ENCODE data around the gene ETV4. TPM values are rescaled to one million over a fixed set of nuclear protein-coding genes. Genes with fewer than 3 reads are reported as not detected.

ETV4 gene
- total and polyA plus RNA-seq, 2 of the 13 experiments (the other 11 are each of a cell fraction or from before 2014, with no cell fraction given): 128 to 330 TPM

DNA sequence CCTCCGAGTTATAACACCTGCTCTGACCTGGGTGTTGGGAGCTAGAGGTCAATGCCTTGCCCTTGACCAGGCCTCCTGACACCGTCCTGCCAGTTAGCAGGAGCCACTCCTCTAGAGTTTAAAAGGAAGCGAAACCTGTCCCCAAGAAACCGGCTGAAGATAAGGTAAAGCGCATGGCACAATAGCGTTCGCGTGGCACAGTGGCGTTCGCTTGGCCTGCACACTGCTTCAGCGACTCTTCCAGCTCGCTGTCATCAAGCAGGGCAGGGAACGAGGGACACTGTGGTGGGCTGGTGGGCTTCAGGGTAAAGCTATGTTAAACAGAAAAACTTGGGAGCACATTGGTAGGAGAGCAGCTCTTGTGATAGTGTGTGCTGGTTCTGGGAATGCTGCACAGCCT is 28.2 kb upstream of the ETV4 start (continued):
- TF ChIP-seq, protein P1, sequence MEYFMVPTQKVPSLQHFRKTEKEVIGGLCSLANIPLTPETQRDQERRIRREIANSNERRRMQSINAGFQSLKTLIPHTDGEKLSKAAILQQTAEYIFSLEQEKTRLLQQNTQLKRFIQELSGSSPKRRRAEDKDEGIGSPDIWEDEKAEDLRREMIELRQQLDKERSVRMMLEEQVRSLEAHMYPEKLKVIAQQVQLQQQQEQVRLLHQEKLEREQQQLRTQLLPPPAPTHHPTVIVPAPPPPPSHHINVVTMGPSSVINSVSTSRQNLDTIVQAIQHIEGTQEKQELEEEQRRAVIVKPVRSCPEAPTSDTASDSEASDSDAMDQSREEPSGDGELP (IDR thresholded peaks at IDR 0.05; ENCODE audit: borderline replicate concordance, low read depth): no peak
- TF ChIP-seq, protein P2, sequence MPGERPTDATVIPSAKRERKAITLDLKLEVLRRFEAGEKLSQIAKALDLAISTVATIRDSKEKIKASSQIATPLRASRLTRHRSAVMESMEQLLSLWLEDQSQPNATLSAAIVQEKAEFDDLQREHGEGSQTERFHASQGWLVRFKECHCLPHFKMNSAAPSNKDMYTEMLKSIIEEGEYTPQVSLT (CRISPR knock-in tag; IDR thresholded peaks at IDR 0.05; ENCODE audit: borderline replicate concordance, low read depth): no peak
- TF ChIP-seq ZNF839 (CRISPR knock-in tag; IDR thresholded peaks at IDR 0.05; ENCODE audit: borderline replicate concordance): 0 out of 2 replicates have a peak, but pooled peaks have one; percentile 36
- no peak for TF ChIP-seq ZNF101 (CRISPR knock-in tag; IDR thresholded peaks at IDR 0.05; ENCODE audit: borderline replicate concordance, low read depth)
- TF ChIP-seq HMG20A (CRISPR knock-in tag; IDR thresholded peaks at IDR 0.05; ENCODE audit: borderline replicate concordance): no peak
- TF ChIP-seq, protein P3, sequence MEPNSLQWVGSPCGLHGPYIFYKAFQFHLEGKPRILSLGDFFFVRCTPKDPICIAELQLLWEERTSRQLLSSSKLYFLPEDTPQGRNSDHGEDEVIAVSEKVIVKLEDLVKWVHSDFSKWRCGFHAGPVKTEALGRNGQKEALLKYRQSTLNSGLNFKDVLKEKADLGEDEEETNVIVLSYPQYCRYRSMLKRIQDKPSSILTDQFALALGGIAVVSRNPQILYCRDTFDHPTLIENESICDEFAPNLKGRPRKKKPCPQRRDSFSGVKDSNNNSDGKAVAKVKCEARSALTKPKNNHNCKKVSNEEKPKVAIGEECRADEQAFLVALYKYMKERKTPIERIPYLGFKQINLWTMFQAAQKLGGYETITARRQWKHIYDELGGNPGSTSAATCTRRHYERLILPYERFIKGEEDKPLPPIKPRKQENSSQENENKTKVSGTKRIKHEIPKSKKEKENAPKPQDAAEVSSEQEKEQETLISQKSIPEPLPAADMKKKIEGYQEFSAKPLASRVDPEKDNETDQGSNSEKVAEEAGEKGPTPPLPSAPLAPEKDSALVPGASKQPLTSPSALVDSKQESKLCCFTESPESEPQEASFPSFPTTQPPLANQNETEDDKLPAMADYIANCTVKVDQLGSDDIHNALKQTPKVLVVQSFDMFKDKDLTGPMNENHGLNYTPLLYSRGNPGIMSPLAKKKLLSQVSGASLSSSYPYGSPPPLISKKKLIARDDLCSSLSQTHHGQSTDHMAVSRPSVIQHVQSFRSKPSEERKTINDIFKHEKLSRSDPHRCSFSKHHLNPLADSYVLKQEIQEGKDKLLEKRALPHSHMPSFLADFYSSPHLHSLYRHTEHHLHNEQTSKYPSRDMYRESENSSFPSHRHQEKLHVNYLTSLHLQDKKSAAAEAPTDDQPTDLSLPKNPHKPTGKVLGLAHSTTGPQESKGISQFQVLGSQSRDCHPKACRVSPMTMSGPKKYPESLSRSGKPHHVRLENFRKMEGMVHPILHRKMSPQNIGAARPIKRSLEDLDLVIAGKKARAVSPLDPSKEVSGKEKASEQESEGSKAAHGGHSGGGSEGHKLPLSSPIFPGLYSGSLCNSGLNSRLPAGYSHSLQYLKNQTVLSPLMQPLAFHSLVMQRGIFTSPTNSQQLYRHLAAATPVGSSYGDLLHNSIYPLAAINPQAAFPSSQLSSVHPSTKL (CRISPR knock-in tag; IDR thresholded peaks at IDR 0.05): no peak; the same call in 1 of the 2 replicates
- TF ChIP-seq ZFP36L2 (CRISPR knock-in tag; IDR thresholded peaks at IDR 0.05): no peak
- no peak for TF ChIP-seq PPARG (CRISPR knock-in tag; conservative IDR thresholded peaks at IDR 0.05)
- no peak for TF ChIP-seq PLRG1 (conservative IDR thresholded peaks at IDR 0.05)
- no peak for TF ChIP-seq ZSCAN25 (CRISPR knock-in tag; IDR thresholded peaks at IDR 0.05)
- TF ChIP-seq TMF1 (CRISPR knock-in tag; IDR thresholded peaks at IDR 0.05; ENCODE audit: low read depth): no peak
- TF ChIP-seq, protein P4, sequence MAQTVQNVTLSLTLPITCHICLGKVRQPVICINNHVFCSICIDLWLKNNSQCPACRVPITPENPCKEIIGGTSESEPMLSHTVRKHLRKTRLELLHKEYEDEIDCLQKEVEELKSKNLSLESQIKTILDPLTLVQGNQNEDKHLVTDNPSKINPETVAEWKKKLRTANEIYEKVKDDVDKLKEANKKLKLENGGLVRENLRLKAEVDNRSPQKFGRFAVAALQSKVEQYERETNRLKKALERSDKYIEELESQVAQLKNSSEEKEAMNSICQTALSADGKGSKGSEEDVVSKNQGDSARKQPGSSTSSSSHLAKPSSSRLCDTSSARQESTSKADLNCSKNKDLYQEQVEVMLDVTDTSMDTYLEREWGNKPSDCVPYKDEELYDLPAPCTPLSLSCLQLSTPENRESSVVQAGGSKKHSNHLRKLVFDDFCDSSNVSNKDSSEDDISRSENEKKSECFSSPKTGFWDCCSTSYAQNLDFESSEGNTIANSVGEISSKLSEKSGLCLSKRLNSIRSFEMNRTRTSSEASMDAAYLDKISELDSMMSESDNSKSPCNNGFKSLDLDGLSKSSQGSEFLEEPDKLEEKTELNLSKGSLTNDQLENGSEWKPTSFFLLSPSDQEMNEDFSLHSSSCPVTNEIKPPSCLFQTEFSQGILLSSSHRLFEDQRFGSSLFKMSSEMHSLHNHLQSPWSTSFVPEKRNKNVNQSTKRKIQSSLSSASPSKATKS (CRISPR knock-in tag; IDR thresholded peaks at IDR 0.05): no peak
- TF ChIP-seq, protein P5, sequence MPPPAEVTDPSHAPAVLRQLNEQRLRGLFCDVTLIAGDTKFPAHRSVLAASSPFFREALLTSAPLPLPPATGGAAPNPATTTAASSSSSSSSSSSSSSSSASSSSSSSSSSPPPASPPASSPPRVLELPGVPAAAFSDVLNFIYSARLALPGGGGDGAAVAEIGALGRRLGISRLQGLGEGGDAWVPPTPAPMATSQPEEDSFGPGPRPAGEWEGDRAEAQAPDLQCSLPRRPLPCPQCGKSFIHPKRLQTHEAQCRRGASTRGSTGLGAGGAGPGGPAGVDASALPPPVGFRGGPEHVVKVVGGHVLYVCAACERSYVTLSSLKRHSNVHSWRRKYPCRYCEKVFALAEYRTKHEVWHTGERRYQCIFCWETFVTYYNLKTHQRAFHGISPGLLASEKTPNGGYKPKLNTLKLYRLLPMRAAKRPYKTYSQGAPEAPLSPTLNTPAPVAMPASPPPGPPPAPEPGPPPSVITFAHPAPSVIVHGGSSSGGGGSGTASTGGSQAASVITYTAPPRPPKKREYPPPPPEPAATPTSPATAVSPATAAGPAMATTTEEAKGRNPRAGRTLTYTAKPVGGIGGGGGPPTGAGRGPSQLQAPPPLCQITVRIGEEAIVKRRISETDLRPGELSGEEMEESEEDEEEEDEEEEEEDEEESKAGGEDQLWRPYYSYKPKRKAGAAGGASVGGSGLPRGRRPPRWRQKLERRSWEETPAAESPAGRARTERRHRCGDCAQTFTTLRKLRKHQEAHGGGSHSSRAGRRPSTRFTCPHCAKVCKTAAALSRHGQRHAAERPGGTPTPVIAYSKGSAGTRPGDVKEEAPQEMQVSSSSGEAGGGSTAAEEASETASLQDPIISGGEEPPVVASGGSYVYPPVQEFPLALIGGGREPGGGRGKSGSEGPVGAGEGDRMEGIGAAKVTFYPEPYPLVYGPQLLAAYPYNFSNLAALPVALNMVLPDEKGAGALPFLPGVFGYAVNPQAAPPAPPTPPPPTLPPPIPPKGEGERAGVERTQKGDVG (CRISPR knock-in tag; IDR thresholded peaks at IDR 0.05; ENCODE audit: borderline replicate concordance): peak; percentile 97; the same call in 1 of the 2 replicates
- TF ChIP-seq ZBTB38 (CRISPR knock-in tag; IDR thresholded peaks at IDR 0.05): peak; percentile 98
- no peak for TF ChIP-seq ZNF558 (CRISPR knock-in tag; IDR thresholded peaks at IDR 0.05; ENCODE audit: borderline replicate concordance)
- no peak for TF ChIP-seq ZNF468 (CRISPR knock-in tag; IDR thresholded peaks at IDR 0.05)
- TF ChIP-seq, protein P6, sequence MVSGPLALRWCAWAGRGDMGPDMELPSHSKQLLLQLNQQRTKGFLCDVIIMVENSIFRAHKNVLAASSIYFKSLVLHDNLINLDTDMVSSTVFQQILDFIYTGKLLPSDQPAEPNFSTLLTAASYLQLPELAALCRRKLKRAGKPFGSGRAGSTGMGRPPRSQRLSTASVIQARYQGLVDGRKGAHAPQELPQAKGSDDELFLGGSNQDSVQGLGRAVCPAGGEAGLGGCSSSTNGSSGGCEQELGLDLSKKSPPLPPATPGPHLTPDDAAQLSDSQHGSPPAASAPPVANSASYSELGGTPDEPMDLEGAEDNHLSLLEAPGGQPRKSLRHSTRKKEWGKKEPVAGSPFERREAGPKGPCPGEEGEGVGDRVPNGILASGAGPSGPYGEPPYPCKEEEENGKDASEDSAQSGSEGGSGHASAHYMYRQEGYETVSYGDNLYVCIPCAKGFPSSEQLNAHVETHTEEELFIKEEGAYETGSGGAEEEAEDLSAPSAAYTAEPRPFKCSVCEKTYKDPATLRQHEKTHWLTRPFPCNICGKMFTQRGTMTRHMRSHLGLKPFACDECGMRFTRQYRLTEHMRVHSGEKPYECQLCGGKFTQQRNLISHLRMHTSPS (CRISPR knock-in tag; IDR thresholded peaks at IDR 0.05; ENCODE audit: low read depth): no peak
- TF ChIP-seq ZNF484 (CRISPR knock-in tag; IDR thresholded peaks at IDR 0.05; ENCODE audit: borderline replicate concordance, low read depth): no peak
